HG03280 (cell line): ENCODE measurements around the gene ZMYND8.

Experiments
- ATAC-seq: cut with Tn5 transposase; IDR thresholded peaks from one replicate; pipeline ENCODE4 v1.9.1; 2021; ENCODE audit warnings: mild to moderate bottlenecking, moderate library complexity; ENCODE audit not compliant: unreplicated experiment

The ZMYND8 gene

DNA sequence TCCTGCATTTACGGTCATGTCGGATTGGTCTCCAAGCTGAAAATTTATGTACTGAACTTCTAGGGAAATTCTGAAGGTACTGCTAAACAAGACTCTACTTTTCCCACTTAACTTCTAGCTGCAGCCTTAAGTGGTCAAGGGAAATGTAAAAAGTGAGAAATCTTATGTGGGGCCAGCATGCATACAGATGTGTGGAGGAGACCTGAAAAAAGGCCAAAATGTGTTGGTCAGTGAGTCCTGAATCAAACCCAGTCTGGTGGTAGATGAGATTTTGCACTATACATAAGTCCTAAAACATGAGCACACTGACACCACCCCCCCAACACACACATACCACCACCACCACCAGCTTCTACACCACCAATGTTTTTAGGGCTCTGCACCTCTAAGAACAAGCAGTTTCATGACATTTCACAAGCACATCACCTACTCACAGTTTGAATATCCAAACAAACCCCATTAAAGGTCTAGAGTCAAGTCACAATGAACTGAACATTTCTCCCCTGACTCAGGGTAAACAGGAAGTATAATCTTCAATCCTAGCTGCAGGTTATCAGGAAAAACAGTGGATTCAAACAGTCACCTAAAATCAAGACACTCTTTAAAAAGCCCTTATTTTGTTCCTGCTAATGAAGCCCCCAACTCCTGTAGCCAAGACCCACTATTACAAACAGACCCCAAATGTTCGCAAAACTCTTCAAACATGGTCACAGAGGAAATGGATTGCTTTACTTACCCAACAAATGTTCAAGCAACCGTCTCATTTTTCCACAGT, 1.6 kb downstream of the ZMYND8 start:
- no peak for ATAC-seq

DNA sequence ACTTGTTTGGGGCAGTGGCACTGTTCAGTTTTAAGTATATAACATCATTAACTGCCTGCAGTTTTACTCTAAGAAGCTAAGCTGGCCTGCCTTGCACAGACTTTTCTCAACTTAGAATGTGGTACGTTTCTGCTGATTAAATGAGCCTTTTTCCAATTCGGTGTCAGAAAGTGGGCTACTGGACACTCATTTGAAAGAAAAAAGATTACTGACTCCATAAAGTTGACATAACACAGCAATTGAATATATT, 2.1 kb downstream of the ZMYND8 start:
- ATAC-seq = no peak

DNA sequence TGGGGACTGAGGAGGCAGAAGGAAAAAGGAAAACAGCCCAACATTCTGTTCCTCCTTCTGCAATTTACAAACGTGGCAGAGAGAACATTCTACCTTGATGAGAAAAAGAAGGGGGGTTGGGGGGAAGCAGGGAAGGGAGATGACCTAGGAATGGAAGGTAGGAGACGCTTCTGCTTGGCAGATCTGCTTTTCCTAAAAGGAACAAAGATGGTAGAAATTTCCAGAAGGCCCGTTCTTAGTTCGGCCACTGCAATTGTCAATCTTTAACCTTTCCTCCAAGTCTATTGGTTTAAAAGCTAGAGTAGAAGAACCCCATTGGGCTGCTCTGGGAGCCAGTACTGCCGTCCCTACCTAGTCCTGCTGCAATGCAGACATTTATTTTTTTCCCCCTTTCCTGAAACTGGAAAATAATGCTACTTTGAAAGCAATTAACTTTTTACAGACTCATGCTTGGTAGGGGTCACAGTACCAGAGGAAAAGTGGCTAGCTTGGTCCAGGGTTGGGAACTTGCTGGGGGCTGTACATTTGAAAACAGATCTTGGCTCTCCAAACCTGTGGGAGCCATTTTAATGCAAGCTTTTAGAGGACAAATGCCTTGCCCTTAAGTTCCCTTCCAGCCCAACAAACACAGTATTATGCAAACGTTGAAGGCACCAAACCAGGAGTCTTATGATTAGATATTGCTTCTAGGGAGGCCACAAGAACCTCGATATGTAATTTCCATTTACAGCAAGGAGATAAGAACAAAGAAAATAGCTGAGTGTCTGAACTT, 2.6 kb downstream of the ZMYND8 start:
- ATAC-seq = no peak

DNA sequence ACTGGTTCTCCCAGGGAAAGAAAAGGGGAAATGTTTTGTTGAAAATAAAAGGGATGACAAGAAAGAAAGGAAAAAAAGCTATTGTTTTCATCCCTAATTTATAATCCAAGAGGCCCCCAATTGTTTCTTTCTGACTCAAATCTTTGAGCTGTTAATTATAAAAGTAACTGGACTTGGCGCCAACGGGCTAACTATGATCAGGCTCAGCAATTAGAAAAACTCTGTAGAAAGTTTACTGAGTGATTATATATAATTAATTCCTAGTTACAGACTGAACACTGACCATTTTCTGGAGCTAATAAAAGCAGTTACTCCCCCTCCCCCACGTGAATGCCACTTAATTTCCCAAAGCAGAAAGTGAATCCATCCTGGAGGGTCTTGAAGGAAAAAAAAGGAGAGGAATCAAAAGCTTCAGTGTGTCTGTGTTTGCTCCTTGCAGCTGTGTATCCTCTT, 3.2 kb downstream of the ZMYND8 start:
- no peak for ATAC-seq

DNA sequence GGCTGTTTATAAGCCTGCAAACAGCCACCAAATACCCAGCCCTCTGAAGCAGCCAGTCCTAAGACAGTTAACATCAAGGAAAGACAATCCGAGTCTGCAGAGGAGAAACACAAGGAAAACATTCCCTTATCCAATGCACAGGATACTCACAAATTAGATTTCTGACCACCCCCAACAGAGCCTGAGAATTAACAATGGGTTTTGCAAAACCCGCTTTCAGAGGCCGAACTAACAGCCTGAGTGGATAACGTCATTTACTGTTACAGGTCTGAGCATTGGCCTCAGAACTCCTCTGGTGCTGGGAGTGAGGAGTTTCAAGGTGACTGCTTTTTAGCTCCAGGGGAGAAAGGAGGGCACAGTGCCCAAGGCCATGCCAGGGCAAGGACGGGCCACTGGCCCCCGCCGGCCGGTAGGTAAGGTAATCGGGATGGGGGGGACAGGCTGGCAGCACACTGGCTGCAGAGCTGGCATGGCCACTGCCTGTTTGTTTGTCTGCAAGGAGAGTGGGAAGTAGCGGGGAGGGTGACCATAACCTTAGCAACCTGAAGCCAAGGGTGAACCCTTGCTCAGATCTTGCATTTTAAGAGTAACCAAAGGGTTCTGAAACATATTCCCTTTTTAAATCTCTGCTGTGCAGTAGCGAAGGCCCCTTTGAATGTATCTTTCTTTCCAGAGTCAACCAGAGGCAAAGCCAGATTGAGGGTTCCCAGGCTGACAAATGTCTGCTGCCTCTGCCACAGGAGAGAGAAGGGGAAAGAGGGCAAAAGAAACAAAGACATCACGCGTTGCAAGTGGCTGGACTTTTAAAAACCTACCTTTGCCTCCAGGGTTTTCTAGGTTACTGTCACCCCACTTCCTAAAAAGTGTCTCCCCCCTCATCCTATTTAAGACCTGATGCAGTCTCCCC, 3.9 kb downstream of the ZMYND8 start:
- no peak for ATAC-seq

DNA sequence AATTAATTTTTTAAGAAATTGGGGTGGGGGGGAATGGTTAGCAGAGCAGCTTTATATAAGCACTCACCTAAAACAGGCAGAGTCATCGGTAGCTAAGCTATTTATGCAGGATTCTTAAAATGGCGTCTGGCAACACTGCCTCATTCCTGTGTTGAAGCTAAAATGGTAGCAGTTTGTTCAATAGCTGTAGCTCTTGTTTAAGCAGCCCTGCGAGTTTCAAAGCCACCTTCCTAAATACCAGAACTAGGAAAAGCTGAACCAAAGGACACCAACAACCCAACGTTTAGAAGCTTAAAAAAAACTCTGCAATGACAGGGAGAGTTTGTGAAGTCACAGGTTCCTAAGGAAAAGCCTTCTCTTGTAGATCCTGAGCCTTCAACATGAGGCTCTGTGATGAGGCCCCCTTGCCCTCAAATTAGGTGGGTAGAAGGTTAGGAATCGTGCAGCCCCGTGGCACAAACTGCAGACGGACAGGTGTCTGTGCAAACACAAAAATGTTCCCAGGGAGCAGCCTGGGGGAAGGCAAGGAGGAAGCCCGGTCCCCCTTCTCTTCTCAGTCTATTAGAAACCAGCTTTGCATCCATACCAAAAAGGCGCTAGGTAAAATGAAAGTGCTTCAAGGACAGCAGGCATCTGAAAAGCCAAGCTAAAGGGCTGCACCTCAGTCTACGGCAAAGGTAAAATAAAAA, 4.7 kb downstream of the ZMYND8 start:
- no peak for ATAC-seq

DNA sequence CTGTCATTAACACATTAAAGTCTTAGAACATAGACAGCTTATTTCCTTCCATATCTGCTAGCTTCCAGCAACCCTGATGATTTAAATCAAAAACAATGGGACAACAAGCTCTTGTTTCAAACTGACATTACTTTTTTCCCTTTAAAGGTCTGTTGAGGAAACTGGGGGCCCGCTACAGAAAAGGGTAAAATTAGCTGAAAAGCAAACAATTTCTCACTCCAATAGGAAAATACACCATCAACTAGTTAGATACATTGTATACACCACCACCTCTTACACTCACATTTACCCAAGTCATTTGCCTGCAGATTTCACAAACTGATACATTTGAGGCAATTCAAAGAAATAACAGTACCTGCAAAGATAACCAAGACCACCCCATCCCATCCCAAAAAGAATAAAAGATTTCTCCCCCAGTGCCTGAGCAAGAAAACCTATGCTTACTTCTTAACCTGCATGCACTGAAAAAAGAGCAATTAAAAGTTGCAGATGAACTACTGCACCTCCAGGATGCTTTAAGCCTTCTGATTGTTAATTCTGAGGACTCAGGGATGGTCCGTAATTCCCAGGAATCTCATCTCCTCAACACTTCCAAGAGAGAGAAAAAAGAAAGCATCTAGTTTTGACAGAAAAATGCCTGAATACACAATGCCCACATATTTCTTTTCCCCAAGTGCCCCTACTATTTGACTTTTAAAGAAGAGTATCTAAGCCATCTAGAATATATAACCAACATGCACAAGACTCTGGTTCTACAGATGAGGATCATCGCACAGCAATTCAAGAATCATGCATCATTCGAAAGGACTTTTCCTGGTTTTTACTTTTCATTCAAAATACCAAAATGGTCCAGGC, 5.6 kb downstream of the ZMYND8 start:
- no peak for ATAC-seq

DNA sequence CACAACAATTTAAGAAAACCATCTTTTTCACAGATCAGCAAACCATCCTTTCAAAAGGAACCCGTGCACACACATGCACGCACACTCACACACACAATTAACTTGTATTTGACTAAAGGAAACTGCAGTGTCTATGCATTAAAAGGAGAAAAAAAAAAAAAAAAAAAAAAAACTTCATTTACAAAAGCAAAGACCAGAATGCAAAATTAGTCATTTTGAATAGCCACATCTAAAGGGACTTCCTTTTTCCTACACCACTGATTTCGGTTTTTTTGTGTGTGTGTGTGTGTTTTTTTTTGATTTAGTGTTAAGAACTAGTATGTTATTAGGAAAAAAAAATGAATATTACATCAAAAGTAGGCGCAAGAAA, 6.3 kb downstream of the ZMYND8 start:
- ATAC-seq = no peak

DNA sequence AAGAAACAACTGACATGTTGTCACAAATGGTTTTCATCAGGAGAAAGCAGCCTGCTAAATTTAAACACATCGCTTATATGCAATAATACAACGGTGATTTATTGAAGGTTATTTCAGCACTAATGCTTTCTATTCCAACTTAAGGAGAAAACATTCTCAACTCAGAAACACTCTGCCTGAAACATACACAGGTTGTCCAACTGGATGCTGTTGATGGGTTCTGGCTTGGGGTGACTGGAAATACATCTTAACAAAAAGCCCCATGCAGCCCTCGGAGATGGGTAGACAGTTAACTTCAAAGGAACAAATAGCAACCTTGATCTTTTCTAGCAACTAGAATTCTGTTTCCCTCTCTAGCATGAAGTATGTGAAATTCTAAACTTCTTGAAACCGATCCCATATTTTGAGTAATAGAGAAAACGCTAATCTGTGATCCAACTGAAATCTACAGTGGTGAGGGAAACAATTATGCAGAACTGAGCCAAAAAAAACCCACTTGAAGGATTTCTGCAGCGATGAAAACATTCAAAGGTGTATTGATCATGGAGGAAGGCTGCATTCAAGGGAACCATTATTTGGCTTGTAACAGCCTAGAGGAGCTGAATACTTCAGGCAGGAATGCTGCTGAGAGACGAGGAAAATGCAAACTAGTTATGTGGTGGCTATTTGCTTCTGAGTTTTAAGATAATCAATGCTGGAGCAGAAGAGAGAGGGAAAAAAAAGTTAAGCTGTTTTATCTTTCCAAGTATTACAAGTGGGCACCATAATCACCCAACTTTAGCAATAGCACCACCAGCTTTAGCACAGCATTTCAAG, 6.9 kb downstream of the ZMYND8 start:
- no peak for ATAC-seq

DNA sequence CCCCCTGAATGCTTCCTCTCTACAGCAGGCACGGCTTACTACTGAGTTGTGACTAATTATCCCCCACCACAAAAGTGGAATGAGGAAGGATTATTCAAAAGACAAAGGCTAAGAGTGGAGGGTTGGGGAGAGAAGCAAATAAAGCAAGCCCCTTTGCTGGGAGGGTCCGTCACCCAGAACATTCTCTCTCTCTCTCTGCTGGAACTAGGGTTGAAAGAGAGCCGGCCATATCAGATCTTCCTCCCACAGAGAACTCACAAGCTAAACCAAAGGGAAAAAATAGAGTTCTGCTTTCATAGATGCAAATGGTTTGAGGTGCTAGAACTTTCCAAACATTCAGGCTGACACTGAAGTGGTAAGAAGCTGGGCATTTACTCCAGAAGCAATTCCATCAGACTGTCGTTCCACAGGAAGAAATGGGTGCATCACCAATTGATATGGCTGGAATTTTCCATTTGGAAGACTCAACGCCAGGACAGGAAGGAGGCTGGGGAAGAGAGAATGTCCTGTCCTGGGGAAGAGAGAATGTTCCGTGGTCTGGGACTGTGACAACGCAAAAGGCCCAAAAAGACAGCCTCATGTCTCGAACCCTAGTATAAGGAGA, 7.9 kb downstream of the ZMYND8 start:
- no peak for ATAC-seq

DNA sequence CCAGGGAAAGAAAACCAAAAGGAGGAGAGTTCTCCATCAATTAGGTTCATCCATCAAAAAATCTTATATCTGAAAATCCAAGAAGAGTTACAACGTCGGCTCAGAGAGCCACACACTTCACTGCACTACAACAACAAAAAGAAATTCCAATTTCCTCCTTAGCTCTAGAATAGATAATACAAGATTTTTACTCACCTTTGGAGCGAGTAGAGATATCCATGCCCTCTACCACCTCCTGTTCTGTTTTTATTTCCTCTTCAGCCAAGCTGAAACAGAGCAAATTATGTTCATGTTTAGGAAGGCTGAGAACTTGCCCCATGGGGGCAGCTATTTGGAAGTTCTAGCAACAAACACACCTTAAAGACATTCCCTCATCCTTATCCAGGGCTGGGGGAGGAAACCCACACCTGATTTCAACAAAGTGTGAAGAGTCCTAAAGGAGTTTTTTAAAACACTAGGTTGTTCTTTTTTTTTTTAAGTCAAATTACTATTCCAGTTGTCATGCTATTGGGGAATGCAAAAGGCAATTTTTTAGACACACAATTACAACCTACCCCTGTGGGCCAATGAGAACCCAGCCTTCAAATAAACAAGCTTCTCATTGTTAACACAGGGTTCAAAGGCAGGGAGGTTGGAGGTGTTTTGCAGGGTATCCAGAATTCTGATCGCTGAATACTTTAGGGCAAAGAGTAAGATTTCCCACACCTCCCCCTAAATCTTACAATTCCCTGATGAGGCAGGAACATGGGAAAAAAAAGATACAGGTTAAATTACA, 8.7 kb downstream of the ZMYND8 start:
- ATAC-seq = no peak

DNA sequence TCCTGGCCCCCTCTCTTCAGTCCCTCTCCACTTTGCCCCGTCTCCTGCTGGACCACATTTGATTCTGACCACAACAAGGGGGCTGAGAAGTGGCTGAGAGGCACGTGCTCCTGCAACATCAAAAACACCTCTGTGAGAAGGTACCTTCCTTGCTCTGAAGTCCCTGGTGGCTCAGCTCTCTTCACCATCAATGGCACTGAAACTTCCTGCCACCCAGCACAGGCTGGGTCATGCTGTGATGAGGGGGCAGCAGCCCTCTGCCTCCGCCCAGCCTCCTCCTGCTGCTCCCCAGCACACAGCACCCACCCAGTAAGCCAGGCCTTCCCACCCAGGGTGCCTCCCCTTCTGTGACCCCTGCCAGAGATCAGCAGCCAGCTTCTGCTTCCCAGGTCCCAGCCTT, 10.3 kb downstream of the ZMYND8 start:
- no peak for ATAC-seq

DNA sequence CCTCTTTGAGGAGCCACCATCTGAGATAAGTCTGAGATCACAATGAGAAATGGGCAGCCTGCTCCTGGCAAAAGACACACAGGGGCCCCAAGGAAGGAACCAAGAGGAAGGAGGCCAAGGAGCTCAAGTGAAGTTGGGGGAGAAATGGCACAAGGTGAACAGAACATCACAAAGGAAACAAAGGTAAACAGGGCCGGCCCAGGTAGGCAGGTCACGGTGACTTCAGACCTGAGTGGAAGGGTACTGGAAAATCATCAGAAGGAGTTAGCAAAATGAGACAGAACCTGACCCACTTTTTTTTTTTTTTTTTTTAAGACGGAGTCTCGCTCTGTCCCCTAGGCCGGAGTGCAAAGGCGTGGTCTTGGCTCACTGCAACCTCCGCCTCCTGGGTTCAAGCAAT, 11.3 kb downstream of the ZMYND8 start:
- no peak for ATAC-seq

DNA sequence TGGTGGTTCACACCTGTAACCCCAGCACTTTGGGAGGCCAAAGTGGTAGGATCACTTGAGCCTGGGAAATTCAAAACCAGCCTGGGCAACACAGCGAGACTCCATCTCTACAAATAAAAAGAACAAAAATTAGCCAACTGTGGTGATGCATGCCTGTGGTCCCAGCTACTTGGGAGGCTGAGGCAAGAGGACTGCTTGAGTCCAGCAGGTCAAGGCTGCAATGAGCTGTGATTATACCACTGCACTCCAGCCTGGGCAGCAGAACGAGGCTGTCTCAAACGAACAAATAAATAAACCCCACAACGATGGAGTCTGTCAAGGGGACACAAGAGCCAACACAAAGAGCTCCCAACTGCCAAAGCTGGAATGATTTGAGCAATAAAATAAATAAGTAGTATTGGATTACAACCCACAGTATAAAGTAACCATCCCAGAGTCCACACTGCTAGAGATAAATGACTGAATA, 13.5 kb downstream of the ZMYND8 start:
- ATAC-seq = no peak

DNA sequence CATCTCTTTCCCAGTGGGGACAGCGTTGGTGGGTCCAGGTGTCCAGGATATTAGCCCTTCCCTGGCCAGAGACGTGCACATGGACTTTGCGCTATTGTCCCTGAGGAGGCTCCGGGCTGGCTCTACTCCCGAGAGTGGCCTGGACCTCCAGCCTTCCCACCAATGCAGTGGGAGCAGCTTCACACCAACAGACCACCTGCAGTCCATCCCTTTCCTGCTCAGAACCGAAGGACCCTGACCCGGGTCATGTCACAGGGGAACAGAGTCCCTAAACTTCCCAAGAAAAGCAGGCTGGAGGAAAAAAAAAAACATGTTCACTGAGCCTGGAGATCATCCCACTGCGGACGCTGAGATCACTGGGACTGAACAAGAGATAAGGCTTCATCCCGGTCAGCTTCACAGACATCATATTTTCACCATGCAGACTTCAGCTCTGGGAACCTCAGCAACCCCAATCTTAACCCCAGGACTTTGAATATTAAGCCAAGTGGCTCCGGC, 18.3 kb downstream of the ZMYND8 start:
- no peak for ATAC-seq

DNA sequence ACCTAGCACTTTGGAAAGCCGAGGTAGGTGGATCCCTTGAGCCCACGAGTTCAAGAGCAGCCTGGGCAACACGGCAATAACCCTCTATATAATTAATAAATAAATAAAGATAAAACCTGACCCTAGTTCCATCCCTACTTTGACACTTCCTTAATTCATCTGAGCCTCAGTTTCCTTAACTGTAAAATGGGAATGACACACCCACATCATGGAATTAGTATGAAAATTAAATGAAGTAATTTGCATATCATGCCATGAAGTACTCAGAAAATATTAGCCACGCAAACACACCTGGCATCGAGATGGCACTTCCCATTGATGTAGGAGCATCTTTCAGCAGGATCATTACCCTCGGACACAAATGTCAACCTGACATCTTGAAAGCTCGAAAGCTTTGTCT, 19.1 kb downstream of the ZMYND8 start:
- no peak for ATAC-seq

DNA sequence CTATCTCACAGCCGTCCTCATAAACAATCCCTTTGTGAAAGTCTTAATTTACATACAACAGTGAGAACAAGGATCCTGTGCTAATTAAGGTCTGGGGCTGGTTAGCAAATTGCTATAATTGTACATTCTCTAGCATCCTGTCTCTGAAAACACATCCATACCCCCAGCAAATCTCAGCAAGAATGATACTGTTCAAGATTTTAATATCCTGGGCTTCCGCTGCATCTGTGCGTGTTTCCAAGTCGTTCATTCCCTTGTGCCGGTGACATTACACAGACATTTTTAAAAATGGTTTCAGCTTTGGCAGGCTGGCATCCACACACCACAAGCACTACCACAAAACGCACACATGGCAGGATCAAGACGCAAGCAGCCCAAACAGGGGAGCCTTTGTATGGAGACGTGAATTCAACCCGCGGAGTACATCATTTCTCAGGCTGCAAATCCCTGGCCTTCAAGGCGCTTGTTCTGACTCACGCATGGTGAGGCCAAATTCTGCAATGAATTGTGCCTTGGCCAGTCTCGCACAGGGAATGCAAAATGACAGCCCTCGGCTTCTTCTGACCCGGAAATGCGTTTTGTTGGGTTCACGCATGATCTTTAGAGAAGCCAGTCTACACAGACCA, 20.3 kb downstream of the ZMYND8 start:
- ATAC-seq = no peak
